C1 segment of cervical spinal cord (tissue), 14 donors: ENCODE results near the gene NEGR1.

Experiments used
- DNase-seq, 14 donors: peaks; one replicate each; lab custom pipeline; 2025; lab: John Stamatoyannopoulos, UW

NEGR1 gene

DNA sequence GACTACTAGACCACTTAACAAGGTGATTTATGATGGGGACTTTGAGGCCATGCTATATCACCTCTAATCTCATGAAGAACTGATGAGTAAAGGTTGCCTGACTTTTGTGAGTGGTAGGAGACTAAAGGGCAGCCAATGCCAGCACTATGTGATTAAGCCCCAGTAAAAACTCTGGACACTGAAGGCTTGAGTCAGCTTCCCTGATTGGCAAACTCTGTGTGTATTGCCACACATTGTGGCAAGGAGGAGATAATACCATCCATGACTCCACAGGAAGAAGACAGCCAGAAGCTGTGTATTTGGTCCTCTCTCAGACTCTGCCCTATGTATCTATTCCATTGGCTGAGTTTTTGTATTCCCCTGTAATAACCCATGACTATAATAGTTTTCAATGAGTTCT lies 788.2 kb downstream of the NEGR1 start:
- DNase-seq = no peak

DNA sequence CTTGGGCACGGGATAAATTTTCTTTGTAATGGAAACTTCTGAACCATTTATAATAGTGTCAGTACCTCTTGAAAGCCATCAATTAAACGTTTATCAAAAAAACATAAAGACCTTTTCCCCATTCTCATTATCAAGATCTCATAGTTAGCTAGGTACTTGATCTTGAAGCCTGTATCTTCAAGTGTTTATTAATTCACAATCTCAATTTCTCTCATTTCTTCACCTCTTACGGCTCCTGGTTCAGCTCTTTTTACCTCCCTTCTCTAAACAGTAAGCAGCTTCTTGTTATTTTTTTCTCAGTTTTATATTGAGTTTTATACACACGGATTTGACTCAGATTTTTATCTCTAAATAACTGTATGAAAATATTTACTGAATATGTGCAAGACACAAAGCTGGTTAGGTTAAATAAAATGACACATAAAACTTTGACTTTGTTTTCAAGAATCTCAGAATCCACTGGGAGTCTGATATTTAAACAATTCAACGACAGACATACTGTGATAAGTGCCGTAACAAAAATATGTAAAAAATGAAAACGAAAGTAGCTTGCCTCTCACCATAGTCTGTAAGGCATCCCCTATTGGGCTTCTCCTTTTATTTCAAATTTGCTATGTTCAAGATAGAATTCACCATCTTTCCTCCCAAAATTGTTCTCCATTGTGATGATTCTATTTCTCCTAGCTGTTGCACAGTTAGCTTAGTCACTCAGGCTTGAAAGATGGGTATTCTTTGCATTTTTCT lies 789.9 kb downstream of the NEGR1 start:
- no peak for DNase-seq

GRCh38 chr1:71490432-71490831 lies 791.9 kb downstream of the NEGR1 start:
- no peak for DNase-seq

DNA sequence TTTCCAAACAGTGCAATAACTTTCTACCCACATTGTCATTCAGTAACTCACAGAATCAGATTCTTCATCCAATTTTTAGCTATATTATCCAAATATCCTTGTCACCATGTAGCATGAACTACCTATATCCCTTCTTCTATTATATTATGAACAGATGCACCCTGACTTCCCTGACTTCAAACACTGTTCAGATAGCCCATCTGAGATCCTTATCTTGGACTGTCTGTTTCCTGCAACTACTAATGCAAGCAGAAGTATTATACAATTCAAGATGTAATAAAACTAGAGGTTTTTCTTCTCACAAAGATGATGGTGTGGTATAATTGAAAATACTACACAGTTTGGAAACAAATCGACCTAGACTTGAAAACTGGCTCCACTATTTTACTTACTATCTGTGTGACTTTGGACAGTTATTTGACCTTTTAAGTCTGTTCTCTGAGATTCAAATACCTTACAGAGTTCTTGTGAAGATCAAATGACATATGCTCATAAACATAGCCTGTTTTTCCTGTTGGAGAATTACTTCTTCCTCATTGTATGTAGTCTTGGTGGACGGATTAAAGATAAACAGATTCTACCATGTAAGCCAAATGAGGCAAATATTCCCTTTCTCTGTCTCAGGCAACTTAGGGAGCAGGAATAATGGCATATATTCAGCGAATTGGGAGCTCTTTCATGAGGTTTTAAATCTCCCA lies 793.6 kb downstream of the NEGR1 start:
- DNase-seq = no peak

- DNase-seq = no peak
Observed at GRCh38 chr1:71473331-71473730, 809.0 kb downstream of the NEGR1 start.

DNA sequence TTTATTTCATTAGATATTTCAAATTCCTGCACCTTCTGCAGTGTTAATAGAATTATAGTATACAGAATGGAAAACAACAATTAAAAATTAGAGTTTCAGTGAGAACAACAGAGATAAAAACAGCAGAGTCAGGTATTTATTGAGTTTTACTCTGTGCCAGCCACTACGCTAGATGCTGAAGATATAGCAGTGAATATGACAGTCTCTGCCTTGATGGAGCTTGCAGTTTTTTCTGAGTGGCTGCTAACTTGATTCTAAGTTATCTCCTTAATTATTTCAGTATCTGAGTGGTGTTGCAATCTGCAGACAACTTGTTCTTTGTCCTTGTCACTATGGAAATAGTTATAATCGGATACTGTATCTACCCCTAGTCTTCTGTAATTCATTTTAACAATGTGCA lies 817.2 kb downstream of the NEGR1 start:
- no peak for DNase-seq

GRCh38 chr1:71464016-71464415 lies 818.3 kb downstream of the NEGR1 start:
- DNase-seq = no peak

DNA sequence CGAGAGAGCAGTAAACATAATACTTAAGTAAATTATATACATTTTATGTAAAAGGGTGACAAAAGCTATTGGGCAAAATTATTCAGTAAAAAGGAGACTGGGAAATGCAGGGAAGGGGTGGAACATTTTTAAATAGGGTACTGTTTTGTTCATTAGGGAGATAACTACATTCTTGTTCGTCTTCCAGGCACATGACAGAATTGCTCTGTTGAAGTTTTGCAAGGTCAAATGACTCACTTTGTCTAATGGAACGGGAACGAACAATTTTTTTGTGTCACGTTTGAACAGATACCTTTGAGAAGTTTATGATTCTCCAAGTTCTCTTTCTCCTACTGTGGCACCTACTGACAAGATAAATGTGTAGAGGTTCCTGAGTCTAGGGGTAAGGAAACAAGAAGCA lies 819.2 kb downstream of the NEGR1 start:
- DNase-seq = no peak

DNA sequence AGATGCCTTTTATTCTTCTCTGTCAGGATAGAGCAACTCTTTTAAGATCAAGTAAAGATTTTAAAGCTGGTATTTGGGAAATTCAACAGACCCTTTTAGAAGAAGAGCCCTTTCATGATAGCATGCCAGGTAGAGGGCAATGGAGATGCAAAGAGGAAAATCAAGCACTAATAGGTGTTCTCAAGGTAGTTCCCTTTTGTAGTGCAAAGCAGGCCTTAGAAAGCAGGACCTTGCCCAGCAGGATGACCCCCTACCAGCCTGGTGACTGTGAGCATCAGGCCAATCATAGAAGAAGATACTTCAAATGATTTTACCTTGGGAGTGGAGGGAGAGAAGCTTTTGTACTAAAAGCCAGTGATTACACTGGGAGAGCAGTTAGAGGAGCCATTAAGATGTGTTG lies 820.1 kb downstream of the NEGR1 start:
- DNase-seq = no peak

- no peak for DNase-seq
Observed at GRCh38 chr1:71461416-71461815, 820.9 kb downstream of the NEGR1 start.

DNA sequence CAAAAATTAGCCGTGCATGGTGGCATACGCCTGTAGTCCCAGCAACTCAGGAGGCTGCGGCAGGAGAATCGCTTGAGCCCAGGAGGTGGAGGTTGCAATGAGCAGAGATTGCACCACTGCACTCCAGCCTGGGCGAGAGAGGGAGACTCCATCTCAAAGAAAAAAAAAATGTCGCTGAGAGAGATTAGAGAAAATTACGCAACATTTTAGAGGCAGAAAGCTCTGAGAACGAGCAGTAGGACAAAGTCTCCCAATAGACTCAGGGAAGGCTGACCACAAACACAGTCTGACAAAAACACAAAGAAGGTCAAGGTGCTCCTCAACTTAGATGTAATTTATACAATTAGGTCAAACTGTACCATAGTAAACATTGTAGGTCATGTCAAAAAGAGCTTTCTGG lies 833.9 kb downstream of the NEGR1 start:
- DNase-seq = no peak

DNA sequence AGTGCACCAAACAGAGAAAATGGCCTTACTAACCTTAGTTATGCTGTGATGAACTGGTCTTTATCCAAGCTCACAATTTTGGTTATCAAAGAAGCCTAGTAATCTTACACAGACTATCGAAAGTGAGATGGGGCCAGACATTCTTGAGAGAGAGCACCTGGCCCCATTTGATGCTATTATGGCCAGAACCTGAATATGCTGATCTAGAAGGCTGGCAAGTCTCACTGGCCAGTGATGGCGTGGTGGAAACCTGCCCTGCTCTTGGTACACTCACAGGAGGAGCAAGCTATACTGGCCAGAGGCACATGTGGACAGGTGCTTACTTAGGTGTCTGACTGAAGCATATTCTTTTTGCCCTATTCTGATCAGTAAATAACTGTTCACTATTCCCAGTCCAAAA lies 843.7 kb downstream of the NEGR1 start:
- DNase-seq = peak in 1 of 14 donors; percentile 43

- no peak for DNase-seq
Observed at GRCh38 chr1:71435951-71436350, 846.4 kb downstream of the NEGR1 start.

DNA sequence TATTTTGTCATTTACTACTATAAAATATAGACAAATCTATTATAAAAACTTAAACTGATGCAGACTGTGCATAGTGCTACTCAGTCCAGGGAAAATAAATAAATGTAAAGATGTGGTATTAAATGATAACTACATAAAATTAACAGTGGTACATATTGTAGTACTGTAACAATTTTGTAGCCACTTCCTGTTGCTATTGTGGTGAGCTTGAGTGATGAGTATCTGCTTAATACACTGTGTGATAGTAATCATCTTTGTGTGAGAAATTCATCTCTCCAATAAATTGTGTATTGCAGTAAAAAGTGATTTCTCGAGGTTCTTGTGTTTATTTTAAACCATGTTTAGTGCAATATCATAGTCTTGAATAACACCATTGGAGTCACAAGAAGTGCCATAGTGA lies 848.1 kb downstream of the NEGR1 start:
- DNase-seq = no peak

GRCh38 chr1:71428029-71428428 lies 854.3 kb downstream of the NEGR1 start:
- DNase-seq = peak in 1 of 14 donors; percentile 86

- peak in 1 of 14 donors; percentile 64 for DNase-seq
Observed at GRCh38 chr1:71427066-71427465, 855.3 kb downstream of the NEGR1 start.

- DNase-seq = no peak
Observed at GRCh38 chr1:71424536-71424935, 857.8 kb downstream of the NEGR1 start.

GRCh38 chr1:71422221-71422620 lies 860.1 kb downstream of the NEGR1 start:
- DNase-seq = no peak

DNA sequence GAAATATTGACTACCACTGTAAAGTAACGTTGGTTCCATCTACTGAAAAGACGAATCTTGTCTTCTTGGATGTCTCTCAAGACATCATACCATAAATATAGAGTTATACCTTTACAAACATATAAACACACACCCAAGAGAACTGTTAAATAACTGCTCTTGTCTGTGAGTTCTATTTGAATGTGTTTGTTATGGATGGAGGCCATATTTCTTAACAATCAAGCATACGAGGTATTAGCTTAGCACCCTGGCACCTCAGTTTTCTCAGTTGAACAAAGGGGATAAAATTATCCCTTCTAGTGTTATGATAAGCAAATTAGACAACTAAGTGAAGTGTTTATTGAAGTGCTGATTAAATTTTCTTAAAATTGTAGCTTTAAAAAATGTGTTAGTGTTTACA lies 864.9 kb downstream of the NEGR1 start:
- DNase-seq = no peak

DNA sequence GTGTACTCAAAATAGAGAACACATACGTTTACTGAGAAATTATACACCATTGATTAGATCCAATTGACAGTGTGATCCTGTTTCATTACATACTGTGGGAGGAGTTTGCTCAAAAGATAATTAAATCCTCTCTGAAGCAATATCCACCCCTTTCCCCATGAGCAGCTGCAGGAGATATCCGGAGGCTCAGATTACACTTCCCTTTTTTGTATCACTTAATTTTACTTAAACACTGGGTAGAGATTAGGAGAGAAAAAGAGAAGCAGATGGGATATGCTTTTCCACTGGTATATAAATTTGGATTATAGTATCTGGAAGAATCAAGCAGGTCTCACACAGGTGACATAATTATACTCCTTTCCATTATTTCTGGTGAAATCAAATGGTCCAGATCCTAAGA lies 868.2 kb downstream of the NEGR1 start:
- no peak for DNase-seq

GRCh38 chr1:71413441-71414175 lies 868.7 kb downstream of the NEGR1 start:
- DNase-seq = no peak

DNA sequence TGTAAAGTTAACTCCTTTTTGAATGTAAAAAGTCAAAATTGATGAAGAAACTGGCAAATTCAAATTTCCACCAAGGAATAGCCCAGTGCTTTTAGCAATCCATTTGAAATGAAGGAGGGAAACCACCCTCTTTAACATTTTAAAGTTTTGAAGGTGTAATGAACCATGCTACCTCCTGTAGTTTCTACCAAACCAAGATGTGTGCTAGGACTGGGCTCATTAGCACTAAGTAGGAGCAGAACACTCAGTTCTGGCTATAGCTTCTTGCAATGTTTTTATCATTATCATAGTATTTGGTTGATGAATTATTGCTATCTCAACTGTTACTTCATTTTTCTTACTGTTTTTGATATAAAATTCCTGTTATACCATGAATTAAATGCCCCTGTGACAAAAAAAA lies 882.3 kb downstream of the NEGR1 start:
- no peak for DNase-seq

GRCh38 chr1:71399594-71399993 lies 882.7 kb downstream of the NEGR1 start:
- DNase-seq = no peak
